ENCODE measurements around the gene CEACAM4. TPM values are rescaled to one million over a fixed set of nuclear protein-coding genes. Genes with fewer than 3 reads are reported as not detected.
"Not testable (repeated sequence)": the region's sequence is repeated elsewhere in the genome, so short reads cannot be mapped to it uniquely, and the experiment has no call there.

CEACAM4 gene
- total RNA-seq, result not detected in 2 replicates

DNA sequence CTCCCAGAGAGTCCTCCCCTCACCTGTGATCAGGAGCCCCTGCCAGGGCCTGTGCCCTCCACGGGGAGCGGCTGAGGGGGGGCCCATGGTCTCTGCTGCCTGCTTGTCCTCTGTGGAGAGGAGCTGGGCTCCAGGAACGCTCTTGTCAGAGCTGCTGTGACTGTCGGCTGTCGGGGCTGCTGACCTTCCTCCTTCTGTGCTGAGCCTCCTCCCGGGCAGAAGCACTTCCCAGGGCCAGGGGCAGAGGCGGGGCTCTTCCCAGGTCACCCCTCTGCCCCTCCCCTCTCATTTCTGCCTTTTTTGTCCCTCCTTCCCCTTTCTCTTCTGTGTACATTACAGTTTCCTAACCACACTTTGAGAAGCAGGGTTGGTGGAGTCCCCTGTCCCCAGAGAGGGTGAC is at the start of gene CEACAM4:
TSS of gene CEACAM4 (minus strand) at position 198 of the 400 bp plus-strand sequence. CDS start at position 87, 111 bp downstream.
- Histone ChIP-seq H3K4me3 (ENCODE audit: low read depth, low read length) (no peak within 1 kb of the TSS), H3K27me3 (ENCODE audit: control insufficient read depth, insufficient read depth, low read length) (no peaks in the 10 kb centered on the region), H3K36me3 (ENCODE audit: control insufficient read depth, insufficient read depth, low read length) (no peaks in the 10 kb centered on the region)
- TF ChIP-seq, protein P1, sequence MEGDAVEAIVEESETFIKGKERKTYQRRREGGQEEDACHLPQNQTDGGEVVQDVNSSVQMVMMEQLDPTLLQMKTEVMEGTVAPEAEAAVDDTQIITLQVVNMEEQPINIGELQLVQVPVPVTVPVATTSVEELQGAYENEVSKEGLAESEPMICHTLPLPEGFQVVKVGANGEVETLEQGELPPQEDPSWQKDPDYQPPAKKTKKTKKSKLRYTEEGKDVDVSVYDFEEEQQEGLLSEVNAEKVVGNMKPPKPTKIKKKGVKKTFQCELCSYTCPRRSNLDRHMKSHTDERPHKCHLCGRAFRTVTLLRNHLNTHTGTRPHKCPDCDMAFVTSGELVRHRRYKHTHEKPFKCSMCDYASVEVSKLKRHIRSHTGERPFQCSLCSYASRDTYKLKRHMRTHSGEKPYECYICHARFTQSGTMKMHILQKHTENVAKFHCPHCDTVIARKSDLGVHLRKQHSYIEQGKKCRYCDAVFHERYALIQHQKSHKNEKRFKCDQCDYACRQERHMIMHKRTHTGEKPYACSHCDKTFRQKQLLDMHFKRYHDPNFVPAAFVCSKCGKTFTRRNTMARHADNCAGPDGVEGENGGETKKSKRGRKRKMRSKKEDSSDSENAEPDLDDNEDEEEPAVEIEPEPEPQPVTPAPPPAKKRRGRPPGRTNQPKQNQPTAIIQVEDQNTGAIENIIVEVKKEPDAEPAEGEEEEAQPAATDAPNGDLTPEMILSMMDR (IDR thresholded peaks at IDR 0.05; ENCODE audit: insufficient read depth, low read length, poor library complexity, severe bottlenecking), result no peak
- DNase-seq (ENCODE audit: low read depth), result no peak

DNA sequence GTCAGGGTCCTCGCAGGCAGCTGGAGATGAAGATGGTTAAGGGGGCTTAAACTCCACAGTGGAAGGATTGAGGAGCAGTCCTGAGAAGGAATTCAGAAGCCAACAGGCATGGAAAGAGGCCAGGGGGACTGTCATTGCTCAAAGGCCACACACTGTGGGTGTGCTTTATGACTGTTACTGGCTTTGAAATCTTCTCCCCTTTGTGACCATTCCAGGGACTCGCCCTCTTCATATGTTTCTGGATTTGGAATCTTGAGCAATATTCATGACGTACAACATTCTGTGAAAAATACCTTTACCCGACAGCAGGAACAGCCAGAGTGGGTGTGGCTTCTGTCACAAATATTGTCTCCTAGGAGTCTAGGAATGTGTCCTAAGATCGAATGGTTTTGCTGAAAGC is 44.6 kb upstream of the CEACAM4 start:
- DNase-seq (ENCODE audit: low read depth), result no peak
- no peaks in the 10 kb centered on the region for H3K27me3 ChIP-seq (ENCODE audit: control insufficient read depth, insufficient read depth, low read length)
- no peaks in the 10 kb centered on the region for H3K36me3 ChIP-seq (ENCODE audit: control insufficient read depth, insufficient read depth, low read length)
- no peak overlapping the region for H3K4me3 ChIP-seq (ENCODE audit: low read depth, low read length)
- TF ChIP-seq, protein P1 (IDR thresholded peaks at IDR 0.05; ENCODE audit: insufficient read depth, low read length, poor library complexity, severe bottlenecking), result no peak

DNA sequence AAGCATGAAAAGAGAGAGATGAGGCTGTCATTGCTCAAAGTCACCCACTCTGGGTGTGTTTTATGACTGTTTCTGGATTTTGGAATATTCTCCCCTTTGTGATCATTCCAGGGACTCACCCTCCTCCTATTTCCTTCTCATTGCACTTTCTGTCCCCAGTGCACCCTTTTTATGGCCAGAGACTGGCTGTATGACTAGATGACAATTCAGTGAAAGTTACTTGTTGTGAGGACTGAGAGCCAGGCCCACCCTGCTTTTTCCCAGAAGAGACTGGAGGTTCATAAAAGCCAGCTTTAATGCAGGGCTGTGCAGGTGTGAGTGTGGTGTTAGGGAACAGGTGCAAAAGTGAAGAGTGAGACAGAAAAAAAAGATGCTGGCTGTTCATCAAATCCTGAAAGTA is 43.9 kb upstream of the CEACAM4 start:
- DNase-seq (ENCODE audit: low read depth), result no peak
- TF ChIP-seq, protein P1 (IDR thresholded peaks at IDR 0.05; ENCODE audit: insufficient read depth, low read length, poor library complexity, severe bottlenecking), result no peak
- no peak overlapping the region for H3K4me3 ChIP-seq (ENCODE audit: low read depth, low read length)
- no peaks in the 10 kb centered on the region for H3K36me3 ChIP-seq (ENCODE audit: control insufficient read depth, insufficient read depth, low read length)
- no peaks in the 10 kb centered on the region for H3K27me3 ChIP-seq (ENCODE audit: control insufficient read depth, insufficient read depth, low read length)

DNA sequence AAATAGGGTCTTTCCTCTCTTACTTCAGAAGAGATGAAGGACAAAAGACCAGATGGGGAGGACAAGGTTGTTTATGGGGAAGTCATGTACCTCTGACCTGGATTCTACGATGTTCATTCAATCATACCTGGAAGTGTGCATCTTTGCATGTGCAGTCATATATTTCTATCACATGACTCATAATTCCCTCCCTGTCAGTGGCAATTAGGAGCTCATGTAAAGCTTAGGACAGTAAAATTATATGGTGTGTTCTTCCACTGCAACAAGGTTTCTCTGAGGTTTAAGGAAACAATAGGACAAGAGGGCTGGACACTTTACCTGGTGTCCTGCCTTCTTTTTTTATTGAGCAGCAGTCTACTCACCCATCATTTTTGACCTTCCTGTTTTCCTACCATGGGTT is 41.4 kb upstream of the CEACAM4 start:
- no peaks in the 10 kb centered on the region for H3K27me3 ChIP-seq (ENCODE audit: control insufficient read depth, insufficient read depth, low read length)
- TF ChIP-seq, protein P1 (IDR thresholded peaks at IDR 0.05; ENCODE audit: insufficient read depth, low read length, poor library complexity, severe bottlenecking), result no peak
- no peak for DNase-seq (ENCODE audit: low read depth)
- no peak overlapping the region for H3K4me3 ChIP-seq (ENCODE audit: low read depth, low read length)
- H3K36me3 ChIP-seq (ENCODE audit: control insufficient read depth, insufficient read depth, low read length), result no peaks in the 10 kb centered on the region

DNA sequence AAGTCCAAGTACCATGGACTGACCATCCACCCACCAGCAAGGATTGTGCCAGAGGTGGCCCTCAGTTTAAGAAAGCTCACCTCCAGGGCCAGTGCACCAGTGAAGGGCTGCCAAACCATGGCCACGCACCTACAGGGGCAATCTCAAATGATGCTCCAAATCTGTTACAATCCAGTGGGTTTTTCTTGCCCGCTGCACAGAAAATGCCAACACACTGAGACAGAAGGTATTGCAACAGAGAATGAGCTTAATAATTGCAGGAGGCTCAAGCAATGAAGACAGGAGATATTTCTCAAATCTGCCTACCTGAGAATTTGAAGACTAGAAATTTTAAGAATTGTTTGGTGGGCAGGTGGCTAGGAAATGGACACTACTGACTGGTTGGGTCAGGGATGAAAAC is 39.2 kb upstream of the CEACAM4 start:
- DNase-seq (ENCODE audit: low read depth), result no peak
- Histone ChIP-seq H3K4me3 (ENCODE audit: low read depth, low read length) (no peak overlapping the region), H3K27me3 (ENCODE audit: control insufficient read depth, insufficient read depth, low read length) (no peaks in the 10 kb centered on the region), H3K36me3 (ENCODE audit: control insufficient read depth, insufficient read depth, low read length) (no peaks in the 10 kb centered on the region)
- TF ChIP-seq, protein P1 (IDR thresholded peaks at IDR 0.05; ENCODE audit: insufficient read depth, low read length, poor library complexity, severe bottlenecking), result no peak

DNA sequence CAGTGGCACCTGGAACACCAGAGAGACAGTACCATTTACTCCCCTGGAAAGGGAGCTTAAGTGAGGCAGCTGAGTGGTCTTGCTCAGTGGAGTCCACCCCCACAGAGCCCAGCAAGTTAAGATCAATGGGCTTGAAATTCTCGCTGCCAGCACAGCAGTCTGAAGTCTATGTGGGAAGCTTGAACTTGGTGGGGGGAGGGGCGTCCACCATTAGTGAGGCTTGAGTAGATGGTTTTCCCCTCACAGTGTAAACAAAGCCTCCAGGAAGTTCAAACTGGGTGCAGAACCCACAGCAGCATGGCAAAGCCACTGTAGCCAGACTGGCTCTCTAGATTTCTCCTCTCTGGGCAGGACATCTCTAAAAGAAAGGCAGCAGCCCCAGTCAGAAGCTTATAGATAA is 30.3 kb upstream of the CEACAM4 start:
- TF ChIP-seq, protein P1 (IDR thresholded peaks at IDR 0.05; ENCODE audit: insufficient read depth, low read length, poor library complexity, severe bottlenecking), result no peak
- H3K27me3 ChIP-seq (ENCODE audit: control insufficient read depth, insufficient read depth, low read length), result no peaks in the 10 kb centered on the region
- no peak for DNase-seq (ENCODE audit: low read depth)

DNA sequence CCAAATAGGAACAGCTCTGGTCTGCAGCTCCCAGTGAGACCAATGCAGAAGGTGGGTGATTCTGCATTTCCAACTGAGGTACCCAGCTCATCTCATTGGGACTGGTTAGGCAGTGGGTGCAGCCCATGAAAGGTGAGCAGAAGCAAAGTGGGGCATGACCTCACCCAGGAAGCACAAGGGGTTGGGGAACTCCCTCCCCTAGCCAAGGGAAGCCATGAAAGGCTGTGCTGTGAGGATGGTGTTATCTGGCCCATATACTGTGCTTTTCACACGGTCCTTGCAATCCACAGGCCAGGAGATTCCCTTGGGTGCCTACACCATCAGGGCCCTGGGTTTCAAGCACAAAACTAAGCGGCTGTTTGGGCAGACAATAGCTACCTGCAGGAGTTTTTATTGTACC is 29.9 kb upstream of the CEACAM4 start:
- not testable (repeated sequence) for H3K36me3 ChIP-seq (ENCODE audit: control insufficient read depth, insufficient read depth, low read length); DNase-seq (ENCODE audit: low read depth); H3K4me3 ChIP-seq (ENCODE audit: low read depth, low read length); H3K27me3 ChIP-seq (ENCODE audit: control insufficient read depth, insufficient read depth, low read length)

More for the DNA sequence above, 30.3 kb upstream of the CEACAM4 start:
- Histone ChIP-seq H3K36me3 (ENCODE audit: control insufficient read depth, insufficient read depth, low read length) (no peaks in the 10 kb centered on the region), H3K4me3 (ENCODE audit: low read depth, low read length) (no peak overlapping the region)

All from kidney epithelial cell (primary cell).